UCSD-AML1 (cell line): ENCODE data around the gene CAPZA1.

Experiments
- DNase-seq: peaks from one replicate; lab custom pipeline; 2025; ENCODE audit not compliant: unreplicated experiment; lab: John Stamatoyannopoulos, UW

CAPZA1 gene

GRCh38 chr1:112700290-112701226 lies 80.9 kb downstream of the CAPZA1 start:
- DNase-seq = peak; percentile 98

DNA sequence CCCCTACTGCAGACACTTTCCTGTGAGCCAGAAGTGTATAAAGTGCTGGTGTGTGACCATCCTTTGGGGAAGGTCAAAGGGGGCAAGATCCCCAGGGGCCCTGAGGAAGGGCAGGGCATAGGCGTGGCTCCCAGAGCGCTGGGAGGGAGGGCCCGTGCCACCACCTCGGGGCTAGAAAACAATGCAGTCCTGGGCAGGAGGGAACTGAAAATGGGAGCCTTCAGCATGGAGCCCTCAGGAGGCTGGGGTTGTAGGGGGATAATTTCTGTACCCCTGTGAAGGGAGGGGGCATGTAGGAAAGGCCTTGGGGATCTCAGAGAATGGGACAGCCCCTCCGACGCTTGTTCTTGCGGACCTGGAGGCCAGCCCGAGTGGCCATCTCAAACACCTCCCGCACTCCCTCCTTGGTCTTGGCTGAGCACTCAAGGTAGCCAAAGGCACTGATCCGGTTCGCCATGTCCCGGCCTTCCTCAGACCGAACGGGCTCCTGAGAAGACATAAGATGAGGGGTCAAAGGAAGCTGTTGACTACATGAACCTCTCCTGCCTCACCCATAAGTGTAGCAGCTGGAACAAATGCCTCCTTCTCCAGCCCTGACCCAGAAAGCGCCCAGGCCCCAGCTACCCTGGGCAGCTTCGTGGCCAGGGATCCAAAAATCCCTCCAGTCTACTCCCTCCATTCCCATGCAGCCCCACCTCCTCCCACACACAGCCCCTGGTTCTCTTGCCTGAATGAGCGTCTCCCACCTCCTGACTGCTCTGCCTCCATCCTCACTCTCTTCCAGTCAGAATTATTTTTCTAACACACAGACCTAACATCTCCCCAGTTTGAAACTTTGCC lies 81.8 kb downstream of the CAPZA1 start:
- no peak for DNase-seq

- DNase-seq = no peak
Measured at GRCh38 chr1:112702067-112702395, 82.4 kb downstream of the CAPZA1 start.

DNA sequence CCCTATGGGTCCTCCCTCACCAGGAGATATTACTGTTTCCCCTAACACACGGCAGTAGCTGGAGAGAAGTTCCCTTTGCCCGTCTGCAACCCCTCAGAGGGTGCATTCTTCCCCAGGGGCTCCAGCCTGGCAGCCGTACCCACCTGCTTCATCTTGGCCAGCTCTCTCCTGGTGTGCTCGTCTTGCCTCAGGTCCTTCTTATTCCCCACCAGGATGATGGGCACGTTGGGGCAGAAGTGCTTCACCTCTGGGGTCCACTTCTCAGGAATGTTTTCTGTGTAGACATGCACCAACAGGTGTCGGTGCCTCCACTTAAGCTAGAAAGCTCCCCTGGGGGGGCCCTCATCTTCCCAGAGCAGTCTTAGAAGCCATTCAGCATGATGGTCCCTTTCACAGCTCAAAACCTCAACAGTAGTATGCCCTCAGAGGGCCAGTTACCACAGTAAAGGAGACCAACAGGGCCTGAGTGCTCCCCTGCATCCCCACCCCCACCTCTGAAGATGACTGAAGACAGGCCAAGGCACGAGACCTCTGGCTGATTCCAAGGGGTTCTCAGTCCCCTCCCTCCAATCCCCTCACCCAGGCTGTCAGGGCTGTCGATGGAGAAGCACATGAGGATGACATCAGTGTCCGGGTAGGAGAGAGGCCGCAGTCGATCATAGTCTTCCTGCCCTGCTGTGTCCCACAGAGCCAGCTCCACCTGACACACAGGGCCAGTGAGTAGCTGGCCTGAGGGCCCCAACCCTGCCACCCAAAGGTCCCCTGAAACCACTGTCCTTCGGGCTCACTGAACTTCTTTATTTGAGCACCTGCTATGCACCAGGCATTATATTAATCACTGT lies 83.0 kb downstream of the CAPZA1 start:
- DNase-seq = no peak

DNA sequence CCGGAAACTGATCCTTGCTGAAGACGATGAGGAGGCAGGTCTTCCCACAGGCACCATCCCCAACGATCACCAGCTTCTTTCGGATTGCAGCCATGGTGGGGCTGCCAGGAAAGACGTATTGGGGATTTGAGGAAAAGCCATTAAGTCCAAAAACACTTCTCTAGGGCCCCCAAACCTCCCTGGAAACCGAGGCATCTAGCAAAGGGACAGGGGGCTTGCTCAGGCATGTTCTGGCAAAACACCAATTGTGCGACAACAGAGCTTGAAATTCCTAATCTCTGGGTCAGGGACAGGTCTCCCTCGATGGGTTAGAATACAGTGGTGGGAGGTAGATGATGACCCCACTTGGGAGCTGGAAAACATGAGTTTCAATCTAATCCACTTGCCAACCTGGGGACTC lies 84.1 kb downstream of the CAPZA1 start:
- DNase-seq = no peak

GRCh38 chr1:112704391-112704933 lies 84.8 kb downstream of the CAPZA1 start:
- DNase-seq = no peak

DNA sequence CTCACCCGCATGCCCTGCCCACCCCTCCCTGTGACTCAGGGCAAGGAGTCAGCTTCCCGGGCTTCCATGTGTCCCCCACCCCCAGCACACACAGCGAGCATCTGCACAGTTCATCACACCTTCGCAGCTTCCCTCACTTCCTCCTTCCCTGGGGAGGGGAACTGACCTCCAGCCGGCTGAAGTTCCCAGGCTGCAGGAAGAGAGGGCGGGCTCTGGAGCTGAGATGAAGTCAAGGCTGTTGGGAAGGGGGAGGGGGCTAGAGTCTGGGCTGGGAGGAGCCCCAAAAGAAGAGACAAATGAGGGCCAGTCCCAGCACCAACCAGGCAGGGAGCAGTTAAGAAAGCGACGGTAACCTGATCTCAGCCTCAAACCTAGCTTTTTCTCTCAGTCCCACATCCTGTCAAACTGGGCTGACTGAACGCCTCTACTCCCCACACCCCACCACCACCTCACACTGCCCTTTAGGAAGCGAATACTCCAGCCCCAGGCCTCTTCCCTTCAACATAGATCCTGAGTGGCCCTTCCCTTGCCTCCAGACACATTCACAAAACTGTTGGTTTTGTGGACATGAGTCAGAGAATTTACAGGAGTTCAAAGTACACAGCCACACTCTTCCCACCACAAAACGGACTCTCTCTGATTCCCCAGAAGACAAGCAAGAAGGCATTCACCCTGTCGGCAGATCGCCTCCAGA lies 85.4 kb downstream of the CAPZA1 start:
- peak; percentile 90 for DNase-seq

- DNase-seq = peak; percentile 88
Measured at GRCh38 chr1:112706505-112707220, 87.0 kb downstream of the CAPZA1 start, which contains the start of gene RHOC. Gene RHOC, minus strand, starts transcription at chr1:112707127. Its CDS starts 3,328 bp downstream, at chr1:112703799.

GRCh38 chr1:112707221-112708001 lies 87.8 kb downstream of the CAPZA1 start:
- peak; percentile 88 for DNase-seq

DNA sequence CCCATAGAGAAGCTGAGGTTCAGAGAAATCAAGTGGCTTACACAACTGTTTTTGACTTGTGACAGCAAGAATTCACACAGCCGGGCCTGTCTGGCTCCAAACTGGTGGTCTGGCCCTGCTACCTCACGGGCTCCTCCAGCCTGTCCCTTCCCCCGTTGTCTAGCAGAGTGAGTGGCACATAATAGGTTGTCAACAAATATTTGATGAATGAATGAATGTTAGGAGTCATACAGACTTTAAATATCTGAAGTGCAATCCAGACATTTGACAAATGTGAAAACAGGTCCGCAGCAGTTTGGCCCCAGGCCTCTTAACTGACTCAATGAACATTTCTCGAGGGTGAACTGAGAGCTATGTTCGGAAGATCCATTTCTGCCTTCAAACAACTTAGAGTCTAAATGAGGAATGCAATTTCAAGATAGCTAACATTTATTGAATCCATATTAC lies 88.4 kb downstream of the CAPZA1 start:
- no peak for DNase-seq

- DNase-seq = no peak
Measured at GRCh38 chr1:112708489-112708888, 88.9 kb downstream of the CAPZA1 start.

- DNase-seq = no peak
Measured at GRCh38 chr1:112710159-112710558, 90.5 kb downstream of the CAPZA1 start.

DNA sequence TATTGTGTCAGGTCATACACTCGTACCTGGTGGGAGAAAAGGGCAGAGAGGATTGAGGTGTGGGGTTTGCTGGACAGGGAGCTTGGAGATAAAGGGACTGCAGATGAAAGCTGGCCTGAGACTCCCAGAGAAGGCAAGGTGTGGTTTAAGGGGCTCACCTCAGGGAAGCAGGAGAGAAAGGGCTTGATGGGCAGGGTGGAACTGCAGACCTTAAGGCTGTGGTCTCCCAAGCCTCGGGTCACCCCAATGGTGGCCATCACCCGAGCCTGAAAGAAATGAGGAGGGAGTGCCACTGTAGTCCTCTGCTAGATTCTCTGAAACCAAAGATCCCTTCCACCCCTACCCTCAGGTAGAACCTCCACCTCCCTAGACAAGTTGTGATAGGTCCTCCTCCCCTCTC lies 91.0 kb downstream of the CAPZA1 start:
- DNase-seq = no peak

- no peak for DNase-seq
Measured at GRCh38 chr1:112711041-112711440, 91.4 kb downstream of the CAPZA1 start.

GRCh38 chr1:112711670-112712069 lies 92.0 kb downstream of the CAPZA1 start:
- DNase-seq = no peak

- DNase-seq = no peak
Measured at GRCh38 chr1:112712191-112712590, 92.6 kb downstream of the CAPZA1 start.

GRCh38 chr1:112712701-112713128 lies 93.1 kb downstream of the CAPZA1 start:
- no peak for DNase-seq

DNA sequence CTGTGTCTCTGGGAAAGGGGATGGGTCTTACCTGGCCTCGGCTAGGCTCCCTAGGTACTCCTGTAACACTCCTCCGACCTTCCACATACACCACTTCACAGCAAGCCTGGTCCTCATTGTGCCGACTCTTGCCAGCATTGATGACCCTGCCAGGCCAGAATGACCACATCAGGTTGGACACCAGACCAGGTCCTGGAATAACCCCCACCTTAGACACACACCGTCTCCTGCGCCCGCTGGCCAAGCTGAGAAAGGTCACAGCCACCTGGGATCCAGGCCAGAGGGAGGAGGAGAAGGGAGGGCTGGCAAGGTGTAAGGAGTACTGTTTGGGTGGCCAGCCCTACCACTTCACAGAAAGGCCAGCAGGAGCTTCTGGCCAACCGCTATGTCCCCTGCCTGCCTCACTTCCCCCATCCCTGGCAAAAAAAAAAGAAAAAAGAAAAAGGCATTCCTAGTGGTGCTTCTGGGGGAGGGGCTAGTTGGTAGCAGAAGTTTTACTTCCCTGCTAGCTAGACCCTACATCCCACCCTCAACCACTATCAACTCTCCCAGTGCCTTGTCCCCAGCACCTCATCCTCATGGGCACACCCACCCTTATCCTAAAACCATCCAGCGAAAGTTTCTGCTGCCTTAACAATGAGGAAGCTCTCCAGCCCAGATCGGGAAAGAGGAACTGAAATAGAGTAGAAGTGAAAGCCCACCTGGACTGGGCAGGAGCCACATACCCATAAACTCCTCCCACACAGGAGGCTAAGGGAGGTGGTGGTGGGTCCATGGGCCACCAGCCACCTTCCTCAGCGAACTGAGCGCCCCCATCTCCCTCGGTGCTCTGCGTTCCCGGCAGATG lies 94.1 kb downstream of the CAPZA1 start:
- peak; percentile 41 for DNase-seq
